GM21825 (cell line): ENCODE results near the gene FBXO22.
"Not testable (repeated sequence)": the region's sequence is repeated elsewhere in the genome, so short reads cannot be mapped to it uniquely, and the experiment has no call there.

Experiments
- ATAC-seq: cut with Tn5 transposase; IDR thresholded peaks from one replicate; pipeline ENCODE4 v1.9.1; 2021; ENCODE audit warnings: mild to moderate bottlenecking, moderate library complexity; ENCODE audit not compliant: unreplicated experiment

Gene FBXO22

DNA sequence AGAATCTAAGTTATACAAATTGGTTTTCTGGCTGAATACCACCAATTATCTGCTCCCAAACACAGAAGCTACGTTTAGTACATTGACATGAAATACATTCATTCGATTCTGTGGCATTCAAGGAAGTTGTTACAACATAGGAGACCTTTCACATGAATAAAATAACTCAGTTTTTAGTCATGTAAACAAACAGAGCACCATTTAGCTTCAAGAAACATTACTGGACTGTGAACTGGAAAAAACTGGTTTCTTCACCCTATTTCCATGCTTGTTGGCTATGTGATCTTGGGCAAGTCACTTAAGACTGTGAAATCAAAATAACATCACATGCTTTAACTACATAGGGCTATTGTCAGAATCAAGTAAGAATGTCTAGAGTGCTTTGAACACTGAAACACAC is 62.4 kb downstream of the FBXO22 start:
- no peak for ATAC-seq

GRCh38 chr15:75976766-75977165 is 73.1 kb downstream of the FBXO22 start:
- not testable (repeated sequence) for ATAC-seq

GRCh38 chr15:75981149-75981815 is 77.6 kb downstream of the FBXO22 start:
- ATAC-seq, result no peak

DNA sequence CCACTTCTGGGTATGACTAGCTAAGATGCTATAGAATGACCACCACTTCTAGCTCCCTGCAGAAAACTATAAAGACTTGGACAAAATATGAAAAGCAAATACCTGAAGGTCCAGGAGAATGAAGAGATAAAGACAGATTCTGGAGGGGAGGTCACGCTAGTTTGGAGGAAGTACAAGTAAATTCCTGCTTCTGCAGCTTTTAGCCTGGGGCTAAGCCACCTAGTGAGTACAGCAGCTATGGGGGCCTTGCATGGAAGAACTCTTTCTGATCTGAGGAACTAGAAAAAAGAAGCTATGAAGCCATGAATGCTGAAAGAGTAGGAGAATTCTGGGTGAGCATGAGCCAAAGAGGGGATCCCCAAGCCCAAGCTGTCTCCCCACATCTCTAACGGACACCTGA is 78.8 kb downstream of the FBXO22 start:
- no peak for ATAC-seq

GRCh38 chr15:75984706-75985105 is 81.0 kb downstream of the FBXO22 start:
- not testable (repeated sequence) for ATAC-seq

- ATAC-seq, result no peak
Observed at GRCh38 chr15:75985971-75986370, 82.3 kb downstream of the FBXO22 start.

DNA sequence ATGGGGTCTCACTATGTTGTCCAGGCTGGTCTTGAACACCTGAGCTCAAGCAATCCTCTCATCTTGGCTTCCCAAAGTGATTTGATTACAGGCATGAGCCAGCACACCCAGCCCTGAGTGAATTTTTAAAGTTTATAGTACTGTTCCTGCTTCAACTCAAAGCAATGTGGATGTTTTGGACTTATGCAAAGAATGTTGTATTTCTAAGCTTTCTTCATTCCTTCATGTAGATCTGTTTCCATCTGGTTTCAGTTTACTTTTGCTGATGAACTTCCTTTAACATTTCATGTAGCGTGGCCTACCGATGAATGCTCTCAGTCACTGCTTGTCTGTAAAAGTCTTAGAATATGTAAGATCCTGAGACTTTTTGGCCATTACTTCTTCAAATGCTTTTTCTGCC is 85.4 kb downstream of the FBXO22 start:
- ATAC-seq, result no peak

DNA sequence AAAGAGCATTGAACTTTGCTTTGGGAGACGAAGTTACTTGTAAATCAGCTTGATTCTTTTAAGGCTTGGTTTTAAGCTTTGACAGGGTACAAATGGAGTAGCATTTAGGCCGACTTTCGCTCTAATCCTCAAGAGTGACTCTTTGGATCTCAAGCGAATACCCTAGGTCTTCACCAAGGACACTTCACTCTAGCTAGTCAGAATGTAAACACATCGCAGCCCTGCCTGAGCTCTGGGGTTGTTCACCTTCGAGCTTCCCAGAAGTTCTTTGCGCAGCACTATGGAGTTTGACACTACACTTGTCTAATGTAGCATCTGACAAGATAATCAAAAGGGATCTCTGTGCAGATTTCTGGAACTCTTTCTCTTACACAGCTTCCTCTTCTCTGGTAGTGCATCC is 86.2 kb downstream of the FBXO22 start:
- no peak for ATAC-seq
